A172 (cell line): ENCODE measurements around the gene PPP6R3. TPM values are rescaled to one million over a fixed set of nuclear protein-coding genes. Genes with fewer than 3 reads are reported as not detected.
"Not testable (repeated sequence)": the region's sequence is repeated elsewhere in the genome, so short reads cannot be mapped to it uniquely, and the experiment has no call there.

Source experiments
- DNase-seq: peaks from one replicate; pipeline ENCODE4 v3.0.0-alpha.2; 2015; ENCODE audit warnings: low spot score
- total RNA-seq: library from RNA; depleted of rRNA; stranded (reverse); fragments of >200 nt; shearing (Covaris generic); gene quantifications from 2 replicates; pipeline ENCODE4 v1.2.3, GENCODE V29; 2014

PPP6R3 gene
- total RNA-seq, 1 experiment from 2014 or later, result 116 TPM

GRCh38 chr11:68524681-68525080 lies 64.1 kb downstream of the PPP6R3 start:
- DNase-seq, result no peak

- no peak for DNase-seq
These were observed 64.8 kb downstream of the PPP6R3 start for GRCh38 chr11:68525336-68525735.

GRCh38 chr11:68525930-68526329 lies 65.4 kb downstream of the PPP6R3 start:
- peak; percentile 48 for DNase-seq

GRCh38 chr11:68527585-68527984 lies 67.0 kb downstream of the PPP6R3 start:
- DNase-seq, result no peak

GRCh38 chr11:68528630-68529029 lies 68.1 kb downstream of the PPP6R3 start:
- DNase-seq, result no peak

GRCh38 chr11:68531129-68531693 lies 70.7 kb downstream of the PPP6R3 start:
- DNase-seq, result no peak

GRCh38 chr11:68532727-68533369 lies 72.3 kb downstream of the PPP6R3 start:
- no peak for DNase-seq

- no peak for DNase-seq
These were observed 73.4 kb downstream of the PPP6R3 start for GRCh38 chr11:68533945-68534344.

GRCh38 chr11:68535098-68535497 lies 74.5 kb downstream of the PPP6R3 start:
- no peak for DNase-seq

GRCh38 chr11:68536706-68537105 lies 76.2 kb downstream of the PPP6R3 start:
- no peak for DNase-seq

GRCh38 chr11:68538025-68538424 lies 77.5 kb downstream of the PPP6R3 start:
- DNase-seq, result no peak

GRCh38 chr11:68539395-68539794 lies 78.8 kb downstream of the PPP6R3 start:
- no peak for DNase-seq

- not testable (repeated sequence) for DNase-seq
These were observed 80.0 kb downstream of the PPP6R3 start for GRCh38 chr11:68540504-68540903.

GRCh38 chr11:68541116-68541515 lies 80.6 kb downstream of the PPP6R3 start:
- no peak for DNase-seq

- no peak for DNase-seq
These were observed 81.4 kb downstream of the PPP6R3 start for GRCh38 chr11:68541991-68542390.

- peak; percentile 58 for DNase-seq
These were observed 82.1 kb downstream of the PPP6R3 start for GRCh38 chr11:68542617-68543016.

- DNase-seq, result no peak
These were observed 83.0 kb downstream of the PPP6R3 start for GRCh38 chr11:68543594-68543993.

- DNase-seq, result no peak
These were observed 84.8 kb downstream of the PPP6R3 start for GRCh38 chr11:68545347-68545746.

GRCh38 chr11:68545796-68546195 lies 85.2 kb downstream of the PPP6R3 start:
- no peak for DNase-seq

- DNase-seq, result peak; percentile 44
These were observed 86.0 kb downstream of the PPP6R3 start for GRCh38 chr11:68546555-68546954.

- DNase-seq, result no peak
These were observed 89.4 kb downstream of the PPP6R3 start for GRCh38 chr11:68549789-68550484.

GRCh38 chr11:68550485-68550817 lies 89.9 kb downstream of the PPP6R3 start:
- no peak for DNase-seq

- no peak for DNase-seq
These were observed 90.7 kb downstream of the PPP6R3 start for GRCh38 chr11:68551223-68551622.
